DND-41 (cell line): ENCODE measurements around the gene KRTAP10-12.

Experiments
- EZH2 ChIP-seq: IDR thresholded peaks from 3 replicates; pipeline ENCODE4 v1.6.1; 2012; ENCODE audit warnings: borderline replicate concordance, low read depth, mild to moderate bottlenecking, moderate library complexity, low read length, inconsistent platforms; ENCODE audit not compliant: severe bottlenecking
- TF ChIP-seq, protein P1 (sequence below): IDR thresholded peaks from 2 replicates; pipeline ENCODE4 v1.5.1; 2012; ENCODE audit warnings: borderline replicate concordance, low read length, moderate library complexity, mild to moderate bottlenecking; ENCODE audit not compliant: poor library complexity, severe bottlenecking; ENCODE audit errors: extremely low read depth

DNA sequence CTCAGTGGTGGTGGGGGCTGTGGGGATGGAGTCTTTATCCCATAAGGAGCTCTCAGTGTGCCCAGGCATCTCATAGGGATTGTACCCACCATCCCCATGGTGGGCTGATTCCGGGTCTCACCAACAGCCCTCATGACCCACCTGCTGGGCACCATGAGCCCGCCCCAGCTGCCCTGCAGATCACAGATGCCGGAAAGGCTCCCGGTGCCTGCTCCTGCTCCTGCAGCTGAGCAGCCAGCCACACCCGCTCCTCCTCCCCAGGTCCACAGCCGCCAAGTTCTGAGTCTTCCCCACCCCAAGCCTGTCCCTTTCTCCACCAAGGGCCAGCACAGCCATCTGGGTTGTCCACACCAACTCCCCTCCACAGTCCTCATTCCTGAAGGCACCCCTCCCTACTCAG, 29.9 kb downstream of the KRTAP10-12 start:
- TF ChIP-seq, protein P1, sequence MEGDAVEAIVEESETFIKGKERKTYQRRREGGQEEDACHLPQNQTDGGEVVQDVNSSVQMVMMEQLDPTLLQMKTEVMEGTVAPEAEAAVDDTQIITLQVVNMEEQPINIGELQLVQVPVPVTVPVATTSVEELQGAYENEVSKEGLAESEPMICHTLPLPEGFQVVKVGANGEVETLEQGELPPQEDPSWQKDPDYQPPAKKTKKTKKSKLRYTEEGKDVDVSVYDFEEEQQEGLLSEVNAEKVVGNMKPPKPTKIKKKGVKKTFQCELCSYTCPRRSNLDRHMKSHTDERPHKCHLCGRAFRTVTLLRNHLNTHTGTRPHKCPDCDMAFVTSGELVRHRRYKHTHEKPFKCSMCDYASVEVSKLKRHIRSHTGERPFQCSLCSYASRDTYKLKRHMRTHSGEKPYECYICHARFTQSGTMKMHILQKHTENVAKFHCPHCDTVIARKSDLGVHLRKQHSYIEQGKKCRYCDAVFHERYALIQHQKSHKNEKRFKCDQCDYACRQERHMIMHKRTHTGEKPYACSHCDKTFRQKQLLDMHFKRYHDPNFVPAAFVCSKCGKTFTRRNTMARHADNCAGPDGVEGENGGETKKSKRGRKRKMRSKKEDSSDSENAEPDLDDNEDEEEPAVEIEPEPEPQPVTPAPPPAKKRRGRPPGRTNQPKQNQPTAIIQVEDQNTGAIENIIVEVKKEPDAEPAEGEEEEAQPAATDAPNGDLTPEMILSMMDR, result no peak
- no peak for TF ChIP-seq EZH2
